Activated CD8-positive, alpha-beta memory T cell treated with anti-CD3 and anti-CD28 coated beads, Interleukin-2, amount 50 U/mL, for 1 hour (primary cell): ENCODE measurements around the gene PLCXD3.

Source experiments
- DNase-seq: peaks from one replicate; pipeline ENCODE4 v3.0.0-alpha.2; 2020; ENCODE audit errors: extremely low read depth

Gene PLCXD3

GRCh38 chr5:41510176-41510831, at the start of gene PLCXD3:
TSS of gene PLCXD3 (minus strand) at chr5:41510601. CDS start at chr5:41510526, 75 bp downstream.
- no peak for DNase-seq

GRCh38 chr5:41559184-41559583, 48.8 kb upstream of the PLCXD3 start:
- no peak for DNase-seq

- DNase-seq = no peak
Observed at GRCh38 chr5:41558295-41558694, 47.9 kb upstream of the PLCXD3 start.

- DNase-seq = no peak
Observed at GRCh38 chr5:41547991-41548390, 37.6 kb upstream of the PLCXD3 start.

- no peak for DNase-seq
Observed at GRCh38 chr5:41542183-41542582, 31.8 kb upstream of the PLCXD3 start.

- DNase-seq = no peak
Observed at GRCh38 chr5:41539454-41539853, 29.1 kb upstream of the PLCXD3 start.

GRCh38 chr5:41537581-41537980, 27.2 kb upstream of the PLCXD3 start:
- DNase-seq = no peak

GRCh38 chr5:41532485-41532884, 22.1 kb upstream of the PLCXD3 start:
- no peak for DNase-seq

GRCh38 chr5:41527201-41527779, 16.9 kb upstream of the PLCXD3 start:
- DNase-seq = no peak

- no peak for DNase-seq
Observed at GRCh38 chr5:41526699-41527098, 16.3 kb upstream of the PLCXD3 start.

- no peak for DNase-seq
Observed at GRCh38 chr5:41524174-41524573, 13.8 kb upstream of the PLCXD3 start.

GRCh38 chr5:41522193-41522786, 11.9 kb upstream of the PLCXD3 start:
- no peak for DNase-seq

- DNase-seq = no peak
Observed at GRCh38 chr5:41519801-41520200, 9.4 kb upstream of the PLCXD3 start.

- no peak for DNase-seq
Observed at GRCh38 chr5:41517909-41518308, 7.5 kb upstream of the PLCXD3 start.

- no peak for DNase-seq
Observed at GRCh38 chr5:41511241-41511640, 840 bp upstream of the PLCXD3 start.

GRCh38 chr5:41509399-41510175, 814 bp downstream of the PLCXD3 start:
- no peak for DNase-seq

GRCh38 chr5:41508696-41509398, 1.6 kb downstream of the PLCXD3 start:
- DNase-seq = no peak

- no peak for DNase-seq
Observed at GRCh38 chr5:41508186-41508585, 2.2 kb downstream of the PLCXD3 start.

- no peak for DNase-seq
Observed at GRCh38 chr5:41507501-41507900, 2.9 kb downstream of the PLCXD3 start.

GRCh38 chr5:41503860-41504259, 6.5 kb downstream of the PLCXD3 start:
- no peak for DNase-seq

GRCh38 chr5:41503310-41503709, 7.1 kb downstream of the PLCXD3 start:
- no peak for DNase-seq
